Coronary artery (tissue), 2 donors: ENCODE data around the gene GPR18.
"Not testable (repeated sequence)": the region's sequence is repeated elsewhere in the genome, so short reads cannot be mapped to it uniquely, and the experiment has no call there.

Source experiments
- DNase-seq: peaks from one replicate; pipeline ENCODE4 v3.0.0-alpha.2; 2017; ENCODE audit warnings: low spot score
- H3K27ac ChIP-seq, 2 donors: fragments of 200-600 bp; sonication (generic); one replicate each; pipeline ENCODE4 v1.5.1; 2016 to 2019
- H3K4me3 ChIP-seq: fragments of 200-600 bp; sonication (generic); 2 replicates; pipeline ENCODE4 v1.5.1; 2016; ENCODE audit warnings: mild to moderate bottlenecking, moderate library complexity
- CTCF ChIP-seq: fragments of 200-600 bp; sonication (generic); IDR thresholded peaks from one replicate; pipeline ENCODE4 v1.5.1; 2019; ENCODE audit warnings: antibody characterized with exemption

Gene GPR18

GRCh38 chr13:99230991-99231390 is 27.2 kb downstream of the GPR18 start:
- DNase-seq, result no peak
- no peak for TF ChIP-seq CTCF
- H3K27ac ChIP-seq, result no peak overlapping the region
- no peak overlapping the region for H3K4me3 ChIP-seq

- H3K4me3 ChIP-seq, H3K27ac ChIP-seq, DNase-seq: not testable (repeated sequence)
Observed at GRCh38 chr13:99230588-99230987, 27.6 kb downstream of the GPR18 start.

- Histone ChIP-seq H3K4me3 (no peak overlapping the region), H3K27ac (no peak overlapping the region)
- TF ChIP-seq CTCF, result no peak
- no peak for DNase-seq
Observed at GRCh38 chr13:99228737-99229691, 29.2 kb downstream of the GPR18 start.

- no peak overlapping the region for H3K4me3 ChIP-seq
- no peak for DNase-seq
- no peak overlapping the region for H3K27ac ChIP-seq
- no peak for TF ChIP-seq CTCF
Observed at GRCh38 chr13:99227909-99228688, 30.1 kb downstream of the GPR18 start.

- TF ChIP-seq CTCF, result no peak
- H3K27ac ChIP-seq, result no peak overlapping the region
Observed at GRCh38 chr13:99227331-99227900, 30.8 kb downstream of the GPR18 start.

GRCh38 chr13:99226513-99226912 is 31.7 kb downstream of the GPR18 start:
- no peak for TF ChIP-seq CTCF
- no peak overlapping the region for H3K27ac ChIP-seq
- H3K4me3 ChIP-seq, result no peak overlapping the region
- DNase-seq, result no peak

More at GRCh38 chr13:99227331-99227900, 30.8 kb downstream of the GPR18 start:
- DNase-seq, result no peak
- no peak overlapping the region for H3K4me3 ChIP-seq

- H3K27ac ChIP-seq, result no peak overlapping the region
- H3K4me3 ChIP-seq, result no peak overlapping the region
- DNase-seq, result no peak
- TF ChIP-seq CTCF, result no peak
Observed at GRCh38 chr13:99225078-99225477, 33.1 kb downstream of the GPR18 start.
